GM23248 (cell line): Measurements from ENCODE around the gene FAM20C.

ENCODE experiments used
- EZH2 ChIP-seq: fragments of 200-600 bp; sonication (generic); IDR thresholded peaks from 2 replicates; pipeline ENCODE4 v1.6.1; 2018; ENCODE audit warnings: antibody characterized with exemption, mild to moderate bottlenecking; ENCODE audit not compliant: insufficient read depth, poor library complexity, severe bottlenecking
- EZH2phosphoT487 ChIP-seq: fragments of 200-600 bp; sonication (generic); IDR thresholded peaks from 2 replicates; pipeline ENCODE4 v1.6.1; 2018; ENCODE audit warnings: antibody characterized with exemption, moderate library complexity, mild to moderate bottlenecking, low read depth; ENCODE audit not compliant: insufficient read depth

- TF ChIP-seq EZH2phosphoT487 (no peak), EZH2 (no peak)
These were observed 30.3 kb downstream of the FAM20C start for GRCh38 chr7:222716-223041.
